Erythroblast (primary cell): ENCODE results near the gene ZNF195.

Source experiments
- GATA1 ChIP-seq: IDR thresholded peaks from 2 replicates; pipeline ENCODE4 v1.6.1; 2011; ENCODE audit warnings: low read depth, mild to moderate bottlenecking, control low read depth, low read length, moderate library complexity
- POLR2A ChIP-seq: IDR thresholded peaks from 2 replicates; pipeline ENCODE4 v1.6.1; 2011; ENCODE audit warnings: mild to moderate bottlenecking, low read length

DNA sequence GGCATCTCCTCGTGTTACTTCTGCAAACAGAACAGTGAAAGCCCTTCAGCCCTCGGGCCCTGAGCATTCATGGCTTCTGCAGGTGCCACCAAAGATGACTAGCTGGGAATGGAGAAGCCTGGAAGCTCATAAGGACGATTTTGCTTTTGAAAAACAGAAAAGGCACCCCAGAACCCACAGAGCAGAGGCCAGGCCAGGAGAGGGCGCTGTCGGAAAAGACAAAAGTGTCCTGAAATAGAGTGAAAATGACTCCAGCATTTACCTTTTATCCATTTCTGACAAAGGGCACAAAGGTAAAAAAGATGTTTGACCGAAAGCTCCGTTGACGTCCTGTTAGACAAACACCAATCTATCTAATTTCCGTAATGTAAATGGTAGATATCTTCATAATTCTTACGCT, 37.6 kb downstream of the ZNF195 start:
- TF ChIP-seq POLR2A (no peak), GATA1 (no peak)
